RWPE2 (cell line): ENCODE data around the gene MAPK8.

ENCODE experiments used
- ATAC-seq: fragments of 200-7000 bp; cut with Tn5 transposase; 3 replicates; pipeline ENCODE4 v1.9.1; 2021; ENCODE audit warnings: low read depth
- DNase-seq: peaks from one replicate; pipeline ENCODE4 v3.0.0-alpha.2; 2020; ENCODE audit warnings: low spot score
- H3K27ac ChIP-seq: fragments of 450-650 bp; 2 replicates; pipeline ENCODE4 v1.5.1; 2017; ENCODE audit warnings: mild to moderate bottlenecking; ENCODE audit not compliant: poor library complexity, severe bottlenecking
- H3K27me3 ChIP-seq: fragments of 250-450 bp; sonication (Bioruptor Pico); 2 replicates; pipeline ENCODE4 v1.5.1; 2021; ENCODE audit warnings: mild to moderate bottlenecking, moderate library complexity; ENCODE audit not compliant: insufficient read depth, poor library complexity, severe bottlenecking
- H3K36me3 ChIP-seq: fragments of 250-450 bp; sonication (Bioruptor Pico); 2 replicates; pipeline ENCODE4 v1.5.1; 2020; ENCODE audit warnings: low read depth, mild to moderate bottlenecking, moderate library complexity
- H3K4me1 ChIP-seq: fragments of 250-450 bp; sonication (Bioruptor Pico); 2 replicates; pipeline ENCODE4 v1.5.1; 2021; ENCODE audit warnings: mild to moderate bottlenecking, moderate library complexity; ENCODE audit not compliant: insufficient read depth, poor library complexity, severe bottlenecking
- H3K4me3 ChIP-seq: fragments of 250-450 bp; sonication (Bioruptor Pico); 2 replicates; pipeline ENCODE4 v1.5.1; 2021; ENCODE audit warnings: mild to moderate bottlenecking, moderate library complexity; ENCODE audit not compliant: severe bottlenecking
- H3K9me3 ChIP-seq: fragments of 250-450 bp; sonication (Bioruptor Pico); 2 replicates; pipeline ENCODE4 v1.5.1; 2021; ENCODE audit warnings: mild to moderate bottlenecking, moderate library complexity; ENCODE audit not compliant: severe bottlenecking
- TF ChIP-seq, protein P1 (sequence below): fragments of 450-650 bp; IDR thresholded peaks from one replicate; pipeline ENCODE4 v1.5.1; 2017; ENCODE audit warnings: mild to moderate bottlenecking, moderate library complexity; ENCODE audit not compliant: poor library complexity, severe bottlenecking

MAPK8 gene

DNA sequence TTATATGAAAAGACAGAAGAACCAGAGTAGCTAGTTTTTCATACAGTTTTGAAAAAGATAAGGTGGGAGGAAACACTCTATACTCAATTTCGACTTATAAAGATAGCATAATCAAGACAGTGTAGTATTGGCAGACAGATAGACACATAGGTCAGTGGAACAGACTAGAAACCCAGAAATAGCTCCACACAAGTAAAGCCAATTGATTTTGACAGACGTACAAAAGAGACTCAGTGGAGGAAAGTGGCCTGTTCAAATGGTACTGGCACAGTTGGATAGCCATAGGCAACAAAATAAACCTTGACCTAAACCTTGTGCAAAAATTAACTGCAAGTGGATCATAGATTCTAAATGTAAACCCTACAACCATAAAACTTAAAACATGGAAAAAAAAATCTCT lies 46.8 kb downstream of the MAPK8 start:
- ATAC-seq = no peak
- TF ChIP-seq, protein P1, sequence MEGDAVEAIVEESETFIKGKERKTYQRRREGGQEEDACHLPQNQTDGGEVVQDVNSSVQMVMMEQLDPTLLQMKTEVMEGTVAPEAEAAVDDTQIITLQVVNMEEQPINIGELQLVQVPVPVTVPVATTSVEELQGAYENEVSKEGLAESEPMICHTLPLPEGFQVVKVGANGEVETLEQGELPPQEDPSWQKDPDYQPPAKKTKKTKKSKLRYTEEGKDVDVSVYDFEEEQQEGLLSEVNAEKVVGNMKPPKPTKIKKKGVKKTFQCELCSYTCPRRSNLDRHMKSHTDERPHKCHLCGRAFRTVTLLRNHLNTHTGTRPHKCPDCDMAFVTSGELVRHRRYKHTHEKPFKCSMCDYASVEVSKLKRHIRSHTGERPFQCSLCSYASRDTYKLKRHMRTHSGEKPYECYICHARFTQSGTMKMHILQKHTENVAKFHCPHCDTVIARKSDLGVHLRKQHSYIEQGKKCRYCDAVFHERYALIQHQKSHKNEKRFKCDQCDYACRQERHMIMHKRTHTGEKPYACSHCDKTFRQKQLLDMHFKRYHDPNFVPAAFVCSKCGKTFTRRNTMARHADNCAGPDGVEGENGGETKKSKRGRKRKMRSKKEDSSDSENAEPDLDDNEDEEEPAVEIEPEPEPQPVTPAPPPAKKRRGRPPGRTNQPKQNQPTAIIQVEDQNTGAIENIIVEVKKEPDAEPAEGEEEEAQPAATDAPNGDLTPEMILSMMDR = no peak
- no peaks in the 10 kb centered on the region for H3K4me1 ChIP-seq
- no peak overlapping the region for H3K27ac ChIP-seq
- DNase-seq = no peak
- no peaks in the 10 kb centered on the region for H3K36me3 ChIP-seq
- H3K4me3 ChIP-seq = no peak overlapping the region
- no peaks in the 10 kb centered on the region for H3K27me3 ChIP-seq
- H3K9me3 ChIP-seq = no peaks in the 10 kb centered on the region

DNA sequence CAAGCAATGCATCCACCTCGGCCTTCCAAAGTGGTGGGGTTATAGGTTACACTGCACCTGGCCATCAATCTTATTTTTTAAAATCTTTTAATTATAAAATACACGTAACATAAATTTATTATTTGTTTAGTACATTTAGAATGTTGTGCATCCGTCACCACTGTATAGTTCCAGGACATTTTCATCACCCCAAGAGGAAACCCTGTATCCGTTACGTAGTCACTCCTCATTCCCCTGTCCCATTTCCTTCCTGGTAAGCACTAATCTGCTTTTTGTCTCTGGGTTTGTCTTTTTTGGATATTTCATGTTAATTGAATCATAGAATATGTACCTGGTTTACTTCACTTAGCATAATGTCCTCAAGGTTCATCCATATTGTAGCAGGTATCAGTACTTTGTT lies 51.2 kb downstream of the MAPK8 start:
- H3K27ac ChIP-seq = no peak overlapping the region
- no peaks in the 10 kb centered on the region for H3K36me3 ChIP-seq
- no peaks in the 10 kb centered on the region for H3K27me3 ChIP-seq
- H3K9me3 ChIP-seq = no peaks in the 10 kb centered on the region
- H3K4me1 ChIP-seq = no peaks in the 10 kb centered on the region
- no peak for ATAC-seq
- DNase-seq = no peak
- TF ChIP-seq, protein P1 = no peak
- no peak overlapping the region for H3K4me3 ChIP-seq

DNA sequence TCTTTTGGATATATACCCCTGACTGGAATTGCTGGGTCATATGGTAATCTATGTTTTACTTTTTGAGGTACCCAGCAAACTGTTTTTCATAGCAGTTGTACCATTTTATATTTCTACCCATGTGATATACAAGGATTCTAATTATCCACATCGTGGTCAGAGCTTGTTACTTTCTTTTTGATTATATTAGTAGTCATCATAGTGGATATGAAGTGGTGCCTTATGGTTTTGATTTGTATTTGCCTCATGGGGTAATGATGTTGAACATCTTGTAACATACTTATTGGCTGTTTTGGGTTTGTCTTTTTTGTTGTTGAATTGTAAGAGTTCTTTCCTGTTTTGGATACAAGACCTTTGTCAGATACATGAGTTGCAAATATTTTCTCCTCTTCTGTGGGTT lies 51.7 kb downstream of the MAPK8 start:
- H3K27me3 ChIP-seq = no peaks in the 10 kb centered on the region
- H3K4me3 ChIP-seq = no peak overlapping the region
- no peaks in the 10 kb centered on the region for H3K9me3 ChIP-seq
- TF ChIP-seq, protein P1 = no peak
- no peaks in the 10 kb centered on the region for H3K36me3 ChIP-seq
- no peak for ATAC-seq
- no peaks in the 10 kb centered on the region for H3K4me1 ChIP-seq
- DNase-seq = no peak
- H3K27ac ChIP-seq = no peak overlapping the region

DNA sequence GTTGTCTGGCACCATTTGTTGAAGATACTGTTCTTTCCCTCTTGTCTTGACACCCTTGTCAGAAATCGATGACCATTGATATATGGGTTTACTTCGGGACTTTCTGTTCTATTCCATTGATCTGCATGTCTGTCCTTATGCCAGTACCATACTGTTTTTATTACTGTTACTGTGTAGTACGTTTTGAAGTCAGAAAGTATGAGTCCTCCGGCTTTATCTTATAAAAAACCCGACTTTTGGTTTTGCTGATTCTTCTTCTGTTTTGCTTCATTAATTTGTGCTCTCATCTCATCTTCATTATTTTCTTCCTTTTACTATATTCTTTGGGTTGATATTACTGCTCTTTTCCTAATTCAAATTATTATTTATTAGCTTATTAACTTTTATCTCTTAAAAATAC lies 52.4 kb downstream of the MAPK8 start:
- TF ChIP-seq, protein P1 = no peak
- no peaks in the 10 kb centered on the region for H3K27me3 ChIP-seq
- no peaks in the 10 kb centered on the region for H3K36me3 ChIP-seq
- H3K27ac ChIP-seq = no peak overlapping the region
- no peak for ATAC-seq
- H3K9me3 ChIP-seq = no peaks in the 10 kb centered on the region
- peaks cover 3% of the 10 kb centered on the region for H3K4me1 ChIP-seq
- no peak overlapping the region for H3K4me3 ChIP-seq
- DNase-seq = no peak

DNA sequence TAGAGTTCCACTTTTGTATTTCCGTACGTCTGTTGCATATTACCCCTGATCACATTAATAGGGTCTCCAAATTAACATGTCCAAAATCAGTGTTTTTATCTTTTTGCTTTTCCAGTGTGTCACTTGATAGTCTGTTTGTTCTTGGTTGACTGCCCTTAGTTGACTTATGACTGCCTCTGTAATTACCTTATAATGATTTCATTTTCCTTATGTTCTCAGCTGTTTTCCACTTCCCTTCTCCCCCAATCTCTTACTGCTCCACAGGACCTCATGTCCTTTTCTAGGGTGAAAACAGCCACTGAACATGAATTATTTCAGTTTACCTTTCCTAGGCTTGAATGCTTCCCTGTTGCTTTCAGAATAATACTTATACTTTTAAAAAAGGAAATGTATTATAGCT lies 54.7 kb downstream of the MAPK8 start:
- Histone ChIP-seq H3K9me3 (no peaks in the 10 kb centered on the region), H3K27ac (no peak overlapping the region), H3K27me3 (no peaks in the 10 kb centered on the region), H3K36me3 (no peaks in the 10 kb centered on the region), H3K4me3 (no peak overlapping the region), H3K4me1 (peaks cover 26% of the 10 kb centered on the region)
- no peak for ATAC-seq
- TF ChIP-seq, protein P1 = no peak
- DNase-seq = no peak
